GM04504 (cell line): Measurements from ENCODE around the gene JUND.

Experiments used
- DNase-seq: peaks from one replicate; pipeline ENCODE4 v3.0.0-alpha.2; 2012; ENCODE audit warnings: low read depth

Gene JUND

GRCh38 chr19:18233224-18233825 lies 48.1 kb downstream of the JUND start:
- DNase-seq, result no peak

DNA sequence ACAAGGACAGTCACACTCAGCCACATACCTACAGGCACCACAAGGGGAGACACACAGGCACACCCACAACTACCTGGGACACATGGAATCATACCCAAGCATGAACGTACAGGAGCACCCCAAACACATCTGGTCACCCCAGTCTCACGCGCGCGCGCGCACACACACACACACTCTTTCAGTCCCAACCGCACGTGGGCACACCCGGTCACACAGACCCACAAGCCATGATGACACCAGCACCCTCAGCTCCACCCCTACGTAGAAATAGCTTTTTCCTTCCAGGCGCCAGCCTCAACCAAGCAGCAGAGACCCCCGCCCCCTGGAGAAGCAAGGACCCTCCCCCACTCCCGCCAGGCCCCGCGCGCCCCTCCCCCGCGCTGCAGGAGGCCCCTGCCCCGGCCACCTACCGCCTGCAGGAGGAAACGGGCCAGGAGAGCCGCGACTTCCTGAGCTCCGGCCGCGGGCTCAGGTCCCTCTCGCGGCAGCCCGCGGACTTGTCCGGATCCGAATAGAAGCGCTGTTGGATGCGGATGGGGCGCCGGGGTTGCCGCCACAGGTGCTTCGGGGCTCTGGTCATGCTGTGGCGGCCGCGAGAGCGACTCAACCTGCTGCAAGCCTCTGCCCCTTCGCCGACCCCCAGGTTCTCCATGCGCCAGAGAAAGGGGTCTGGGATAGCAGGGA lies 48.7 kb downstream of the JUND start:
- no peak for DNase-seq

GRCh38 chr19:18231775-18232174 lies 49.6 kb downstream of the JUND start:
- no peak for DNase-seq

DNA sequence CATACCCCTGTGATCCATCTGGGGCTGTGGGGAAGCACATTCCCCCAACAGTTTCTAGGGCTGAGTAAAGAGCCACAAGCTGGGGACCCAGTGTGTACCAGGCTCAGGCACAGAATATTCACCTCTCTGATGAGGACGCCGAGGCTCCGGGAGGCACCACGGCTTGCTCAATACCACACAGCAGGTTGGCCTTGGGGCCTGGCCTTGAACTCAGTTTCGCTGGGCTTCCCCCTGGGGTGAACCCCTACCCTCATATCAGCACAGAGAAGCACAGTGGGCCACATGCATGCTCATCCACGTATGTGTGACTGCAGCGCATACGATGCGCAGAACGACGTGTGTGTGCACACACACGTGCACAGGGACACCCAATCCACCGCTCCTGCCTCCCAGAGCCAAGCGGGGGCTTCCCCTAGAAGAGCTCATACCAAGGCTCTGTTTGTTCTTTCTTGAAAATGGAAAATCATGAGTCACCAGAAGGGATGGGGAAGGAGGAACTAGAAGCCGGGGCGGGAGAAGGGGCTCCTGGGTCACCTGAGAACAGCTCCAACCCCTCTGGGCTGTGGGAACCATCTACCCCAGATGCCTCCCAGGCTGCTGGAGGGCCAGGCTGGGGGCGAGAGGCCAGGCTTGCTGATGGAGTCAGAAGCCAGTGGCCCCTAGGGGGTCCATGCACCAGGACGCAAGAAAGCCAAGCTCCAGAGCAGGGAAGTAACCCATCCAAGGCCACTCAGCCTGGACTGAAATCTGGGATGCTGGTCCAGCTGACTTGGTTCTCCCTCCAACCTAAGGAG lies 50.3 kb downstream of the JUND start:
- DNase-seq, result no peak

DNA sequence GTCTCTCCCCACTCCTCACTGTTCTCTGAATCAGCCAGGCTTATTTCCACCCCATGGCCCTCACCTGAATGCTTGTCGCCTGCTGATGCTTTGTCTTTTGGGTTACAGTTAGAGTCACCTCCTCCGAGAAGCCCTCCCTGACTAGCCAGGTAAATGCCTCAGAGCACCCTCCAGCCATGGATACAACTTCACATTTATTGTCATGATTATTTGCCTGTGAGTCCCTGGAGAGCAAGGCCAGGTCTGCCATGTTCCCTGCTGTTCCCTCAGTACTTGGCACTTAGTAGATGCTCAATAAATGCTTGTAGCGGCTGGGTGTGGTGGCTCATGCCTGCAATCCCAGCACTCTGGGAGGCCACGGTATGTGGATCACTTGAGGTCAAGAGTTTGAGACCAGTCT lies 51.5 kb downstream of the JUND start:
- DNase-seq, result no peak
